Stimulated activated CD4-positive, alpha-beta T cell treated with anti-CD3 and anti-CD28 coated beads, TNF-alpha, amount 100 ng/mL, for 1 hour (primary cell): ENCODE measurements around the gene KLF11.
A peak's percentile ranks its signal among the peaks of the same experiment; 100 is the strongest.

Source experiments
- DNase-seq, 3 donors: peaks; one replicate each; pipeline ENCODE4 v3.0.0-alpha.2; 2020; ENCODE audit warnings: low read depth in 3 of 3, low spot score in 1 of 3

KLF11 gene

GRCh38 chr2:10043256-10043905 lies at the start of gene KLF11:
KLF11 (plus strand) TSS chr2:10043550; CDS start chr2:10043717, 167 bp downstream.
- DNase-seq, result peak; percentile 64 to 67 (median 66)

- DNase-seq, result no peak
Observed at GRCh38 chr2:9994462-9994861, 48.9 kb upstream of the KLF11 start.

DNA sequence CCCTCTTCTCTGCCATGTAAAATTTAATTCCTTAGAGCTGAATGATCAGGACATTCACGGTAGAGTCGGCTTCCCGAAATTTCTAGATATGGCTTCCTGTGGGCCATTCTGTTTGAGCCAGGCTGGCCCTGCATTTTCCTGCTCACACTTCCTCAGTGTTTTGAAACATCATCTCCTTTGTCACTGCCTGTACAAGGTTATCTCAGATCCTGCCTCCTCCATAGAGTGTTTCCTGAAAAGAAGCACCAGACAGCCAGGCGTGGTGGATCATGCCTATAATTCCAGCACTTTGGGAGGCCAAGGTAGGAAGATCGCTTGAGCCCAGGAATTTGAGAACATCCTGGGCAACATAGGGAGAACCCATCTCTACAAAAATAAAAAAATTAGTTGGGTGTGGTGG lies 48.3 kb upstream of the KLF11 start:
- no peak for DNase-seq

GRCh38 chr2:9996321-9996720 lies 47.0 kb upstream of the KLF11 start:
- no peak for DNase-seq

DNA sequence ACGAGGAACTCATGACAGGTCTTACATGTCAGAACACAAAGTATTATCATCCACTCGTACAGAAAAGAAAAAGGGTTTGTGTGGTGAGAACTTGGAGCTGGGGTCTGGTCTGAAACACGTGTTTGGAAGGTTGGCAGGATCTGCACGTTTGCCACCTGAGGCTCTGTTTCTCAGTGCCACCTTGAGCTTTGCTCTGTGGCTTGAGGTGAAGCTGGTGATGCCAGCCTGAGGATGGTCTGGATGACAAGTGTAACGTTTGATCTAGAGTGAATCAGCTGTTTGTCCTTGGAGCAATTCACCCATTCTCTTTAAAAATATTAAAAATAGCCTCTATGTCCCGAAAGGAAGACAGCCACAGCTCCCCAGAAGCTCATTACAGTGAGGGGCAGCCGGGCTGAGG lies 45.4 kb upstream of the KLF11 start:
- DNase-seq, result no peak

GRCh38 chr2:9998916-9999654 lies 44.3 kb upstream of the KLF11 start:
- DNase-seq, result no peak

GRCh38 chr2:9999693-10000092 lies 43.7 kb upstream of the KLF11 start:
- no peak for DNase-seq

- no peak for DNase-seq
Observed at GRCh38 chr2:10000541-10000940, 42.8 kb upstream of the KLF11 start.

DNA sequence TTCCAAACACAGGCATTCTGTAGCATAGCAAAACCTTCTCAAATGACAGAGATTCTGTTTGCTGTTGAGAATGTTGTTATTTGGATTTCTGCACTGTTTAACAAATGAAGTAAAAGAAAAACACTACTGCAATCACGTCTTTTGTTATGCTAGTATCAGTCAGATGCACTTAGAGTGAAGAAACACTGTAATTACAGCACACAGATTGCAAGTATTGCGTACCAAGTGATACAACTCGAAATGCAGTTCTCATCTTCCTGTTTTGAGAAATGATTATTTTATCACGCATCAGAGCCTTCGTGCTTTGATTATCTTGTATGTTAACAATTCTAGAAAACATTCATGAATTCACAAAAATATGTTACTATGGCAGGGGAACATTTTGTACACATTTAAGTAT lies 41.8 kb upstream of the KLF11 start:
- no peak for DNase-seq

DNA sequence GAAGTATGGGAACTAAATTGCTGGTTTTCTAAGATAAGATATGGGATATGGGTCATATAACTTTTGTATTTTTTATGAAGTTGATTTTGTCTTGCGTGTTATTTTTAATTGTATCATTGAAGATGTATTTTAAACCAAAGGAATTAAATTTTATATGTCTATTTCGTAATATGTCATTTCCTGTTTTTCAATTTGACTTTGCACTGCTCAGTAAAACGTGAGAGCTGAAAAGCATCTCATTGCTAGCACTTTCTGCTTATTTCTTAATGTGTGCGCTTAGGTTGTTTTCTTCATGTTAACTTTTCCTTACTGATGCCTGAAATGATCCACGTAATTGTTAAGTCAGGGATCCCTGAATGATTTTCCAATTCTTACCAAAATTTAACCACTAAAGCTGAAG lies 41.2 kb upstream of the KLF11 start:
- DNase-seq, result no peak

GRCh38 chr2:10002681-10003080 lies 40.7 kb upstream of the KLF11 start:
- no peak for DNase-seq

DNA sequence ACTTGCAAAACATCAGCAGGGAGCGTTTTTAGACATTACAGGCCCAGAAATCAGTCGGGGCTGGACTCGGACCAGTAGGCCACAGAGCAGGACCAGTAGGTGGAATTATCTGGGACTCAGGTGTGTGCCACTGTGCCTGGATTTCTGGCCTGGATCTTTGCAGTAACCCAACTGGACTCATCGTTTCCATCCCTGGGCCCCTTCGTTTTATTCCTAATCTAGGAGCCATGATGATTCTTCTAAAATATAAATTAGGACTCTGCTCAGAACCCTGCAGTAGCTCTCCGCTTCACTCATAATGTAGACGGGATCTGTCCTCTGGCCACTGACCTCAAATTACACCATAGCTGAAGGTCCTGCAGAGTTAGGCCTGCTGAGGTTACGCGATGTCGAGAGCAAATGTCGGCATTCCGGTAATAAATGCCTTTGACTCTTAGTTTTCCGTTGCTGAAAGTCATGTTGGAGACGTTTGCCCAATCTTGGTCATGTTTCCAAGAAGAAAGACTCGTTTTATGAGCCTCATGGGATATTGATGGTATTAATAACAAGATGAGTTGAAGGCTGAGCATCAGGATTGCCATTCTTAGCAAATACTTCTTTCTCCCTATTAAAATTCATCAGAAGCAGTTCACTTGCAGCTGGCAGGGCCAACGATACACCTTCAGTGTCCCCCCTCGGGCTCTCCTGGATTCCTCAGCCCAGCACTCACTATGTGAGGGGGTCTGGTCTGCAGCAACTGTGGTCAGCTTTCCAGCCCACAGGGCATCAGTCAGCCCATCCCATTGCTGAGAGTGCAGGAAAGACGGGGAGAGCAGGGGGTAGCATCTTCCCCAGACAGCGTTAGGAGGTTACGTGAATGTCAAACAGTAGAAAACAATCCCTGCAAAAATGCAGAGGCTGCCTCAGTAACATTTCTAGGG lies 39.9 kb upstream of the KLF11 start:
- DNase-seq, result no peak

DNA sequence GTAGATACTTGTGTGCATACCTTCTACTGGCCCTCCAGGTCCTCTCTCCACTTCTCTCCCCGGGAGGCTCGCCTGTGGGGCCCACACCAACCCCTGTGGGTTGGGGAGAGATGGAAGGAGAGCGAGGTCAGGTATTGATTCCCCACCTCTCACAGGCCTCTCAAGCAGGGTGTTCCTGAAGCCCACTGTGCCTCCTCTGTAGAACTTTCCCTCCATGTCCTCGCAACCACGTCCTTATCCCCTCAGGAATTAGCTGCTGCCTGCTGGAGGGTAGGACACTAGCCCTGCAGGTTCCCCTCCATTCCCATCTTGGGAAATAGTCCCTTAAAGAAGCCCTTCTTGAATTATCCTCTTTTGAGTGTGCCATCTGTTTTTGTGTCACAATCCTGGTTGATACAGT lies 38.9 kb upstream of the KLF11 start:
- DNase-seq, result no peak

DNA sequence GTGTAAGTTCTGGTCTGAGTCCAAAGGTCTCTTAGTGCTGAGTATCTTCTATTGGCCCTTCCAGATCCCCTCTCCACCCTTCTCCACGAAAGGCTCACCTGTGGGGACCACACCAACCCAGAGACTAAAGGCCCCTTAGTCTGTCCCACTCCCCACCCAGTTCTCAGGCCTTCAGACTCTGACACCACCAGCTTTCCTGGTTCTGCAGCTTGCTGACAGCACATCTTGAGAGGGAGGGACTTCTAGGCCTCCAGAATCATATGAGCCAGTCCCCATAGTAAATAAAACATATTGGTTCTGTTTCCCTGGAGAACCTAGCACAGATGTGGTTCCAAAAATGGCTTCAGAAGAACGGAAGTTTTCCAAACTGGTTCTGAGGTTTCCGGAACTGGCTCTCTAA lies 38.5 kb upstream of the KLF11 start:
- DNase-seq, result no peak

GRCh38 chr2:10005461-10006235 lies 37.7 kb upstream of the KLF11 start:
- no peak for DNase-seq

GRCh38 chr2:10006236-10007161 lies 36.9 kb upstream of the KLF11 start:
- DNase-seq, result no peak

DNA sequence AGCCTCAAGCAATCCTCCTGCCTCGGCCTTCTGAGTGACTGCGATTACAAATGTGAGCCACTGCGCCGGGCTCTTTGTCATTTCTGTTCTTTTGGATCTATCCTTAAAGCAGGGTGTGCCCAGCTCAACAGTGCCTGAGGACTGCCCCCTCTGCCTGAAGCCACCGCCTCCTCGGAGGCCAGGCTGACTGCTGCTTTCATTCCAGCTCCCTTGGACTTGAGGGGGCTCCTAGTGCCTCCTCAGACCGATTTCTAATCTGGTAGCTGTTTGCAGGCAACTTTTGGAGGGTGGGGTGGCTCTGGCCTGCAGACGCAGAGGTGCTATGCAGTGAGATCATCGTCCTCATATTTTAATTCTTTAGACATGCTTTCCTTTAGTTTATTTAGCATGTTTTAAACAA lies 35.9 kb upstream of the KLF11 start:
- no peak for DNase-seq

- no peak for DNase-seq
Observed at GRCh38 chr2:10007921-10008808, 35.2 kb upstream of the KLF11 start.

DNA sequence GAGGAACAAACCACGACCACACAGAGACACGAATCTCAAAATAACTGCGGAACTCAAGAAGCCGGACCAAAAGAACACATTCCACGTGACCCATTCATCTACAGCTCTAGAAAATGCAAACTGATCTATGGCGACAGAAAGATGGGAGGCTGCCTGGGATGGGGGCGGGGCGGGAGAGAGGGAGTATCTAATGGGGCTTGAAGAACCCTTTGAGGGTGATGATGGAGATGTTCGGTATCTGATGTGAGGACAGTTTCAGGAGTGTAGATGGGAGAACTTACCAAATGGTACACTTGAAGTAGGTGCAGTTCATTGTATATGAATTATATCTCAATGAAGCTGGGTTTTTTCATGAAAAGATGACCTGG lies 34.6 kb upstream of the KLF11 start:
- DNase-seq, result no peak
